HCT116 (cell line): ENCODE measurements around the gene ARID3A. TPM values are rescaled to one million over a fixed set of nuclear protein-coding genes. Genes with fewer than 3 reads are reported as not detected.

Source experiments
- ATAC-seq: fragments of 200-7000 bp; cut with Tn5 transposase; 2 replicates; pipeline ENCODE4 v1.9.1; 2020; ENCODE audit warnings: mild to moderate bottlenecking, moderate library complexity
- BruUV-seq: library from RNA; stranded (reverse); fragments of 400-500 nt; replicated peaks from 2 replicates; lab custom pipeline; 2021; lab: Mats Ljungman, UMichigan
- CTCF ChIA-PET: fragments of 300-600 bp; sonication (Branson Sonifier 250); formaldehyde crosslinking; loops from one replicate; lab custom pipeline; 2021; ENCODE audit warnings: antibody characterized with exemption; lab: Charles Lee
- POLR2A ChIA-PET: fragments of 300-600, 350-600 bp; sonication (Branson Sonifier 250); formaldehyde crosslinking; loops from one replicate; lab custom pipeline; 2021; ENCODE audit warnings: antibody characterized with exemption; lab: Charles Lee
- RAD21 ChIA-PET, 2 experiments: fragments of 300-600 bp; sonication (Branson Sonifier 250); formaldehyde crosslinking; loops; one replicate each; lab custom pipeline; 2023; ENCODE audit warnings: low total read pairs in 2 of 2; ENCODE audit not compliant: uncharacterized antibody in 2 of 2, unreplicated experiment in 2 of 2, low non-redundant PET in 1 of 2; lab: Charles Lee
- DNase-seq: peaks from one replicate; pipeline ENCODE4 v3.0.0-alpha.2; 2010; ENCODE audit warnings: low read depth, low spot score
- H2AFZ ChIP-seq: fragments of 200-600 bp; shearing (Covaris generic), sonication (generic); 2 replicates; pipeline ENCODE4 v1.6.1; 2017; ENCODE audit warnings: low read depth, mixed run types, mixed read lengths, antibody characterized with exemption, low read length; ENCODE audit not compliant: poor library complexity, severe bottlenecking
- H3K27ac ChIP-seq: 2 replicates; pipeline ENCODE4 v1.5.1; 2012; ENCODE audit warnings: low read depth, low read length
- H3K27me3 ChIP-seq: fragments of 200-600 bp; sonication (generic); 2 replicates; pipeline ENCODE4 v1.6.1; 2016; ENCODE audit warnings: mixed run types, low read length, mixed read lengths; ENCODE audit not compliant: insufficient read depth
- H3K36me3 ChIP-seq, 2 experiments: fragments of 200-500 bp in 1 of 2; fragments of 200-600 bp in 1 of 2; sonication (Bioruptor generic) in 1 of 2; sonication (generic) in 1 of 2; 2 replicates each; pipeline versions ENCODE4 v1.5.1 to v1.6.1; 2014 to 2016; ENCODE audit warnings: low read length in 2 of 2, inconsistent platforms in 1 of 2, mixed read lengths in 1 of 2, mixed run types in 1 of 2; ENCODE audit not compliant: insufficient read depth in 2 of 2, control insufficient read depth in 1 of 2
- H3K4me1 ChIP-seq, 2 experiments: fragments of 200-600 bp in 1 of 2; sonication (generic) in 1 of 2; 2 replicates each; pipeline versions ENCODE4 v1.5.1 to v1.6.1; 2012 to 2017; ENCODE audit warnings: low read length in 2 of 2, inconsistent platforms in 1 of 2, mild to moderate bottlenecking in 1 of 2, mixed read lengths in 1 of 2, mixed run types in 1 of 2, moderate library complexity in 1 of 2; ENCODE audit not compliant: insufficient read depth in 2 of 2, control insufficient read depth in 1 of 2
- H3K4me2 ChIP-seq: fragments of 200-600 bp; sonication (generic); 2 replicates; pipeline ENCODE4 v1.6.1; 2017; ENCODE audit warnings: mixed run types, low read length, mixed read lengths
- H3K4me3 ChIP-seq, 2 experiments: fragments of 200-600 bp in 1 of 2; sonication (generic) in 1 of 2; replicated peaks in 1 of 2; 2 replicates each; pipeline ENCODE4 v1.5.1; 2011 to 2016; ENCODE audit warnings: low read length in 2 of 2, control low read depth in 1 of 2, low read depth in 1 of 2, mild to moderate bottlenecking in 1 of 2, mixed read lengths in 1 of 2, mixed run types in 1 of 2
- H3K79me2 ChIP-seq: fragments of 200-600 bp; sonication (generic); 2 replicates; pipeline ENCODE4 v1.6.1; 2017; ENCODE audit warnings: mild to moderate bottlenecking, mixed run types, low read length, moderate library complexity, mixed read lengths; ENCODE audit not compliant: insufficient read depth
- H3K9ac ChIP-seq: fragments of 200-600 bp; sonication (generic); 2 replicates; pipeline ENCODE4 v1.6.1; 2016; ENCODE audit warnings: low read length, mixed read lengths
- H3K9me2 ChIP-seq: fragments of 200-600 bp; sonication (generic), shearing (Covaris generic); 2 replicates; pipeline ENCODE4 v1.6.1; 2017; ENCODE audit warnings: mixed run types, mild to moderate bottlenecking, moderate library complexity; ENCODE audit not compliant: insufficient read depth
- H3K9me3 ChIP-seq, 2 experiments: fragments of 200-500 bp in 1 of 2; fragments of 200-600 bp in 1 of 2; sonication (Bioruptor generic) in 1 of 2; sonication (generic) in 1 of 2; 2 replicates each; pipeline ENCODE4 v1.6.1; 2014 to 2017; ENCODE audit warnings: low read length in 2 of 2, mixed read lengths in 2 of 2, inconsistent platforms in 1 of 2, low read depth in 1 of 2, mild to moderate bottlenecking in 1 of 2, mixed run types in 1 of 2, moderate library complexity in 1 of 2; ENCODE audit not compliant: control insufficient read depth in 1 of 2, insufficient read depth in 1 of 2
- H4K20me1 ChIP-seq: fragments of 200-600 bp; sonication (generic), shearing (Covaris generic); 2 replicates; pipeline ENCODE4 v1.6.1; 2017; ENCODE audit warnings: mixed run types, mild to moderate bottlenecking, moderate library complexity; ENCODE audit not compliant: insufficient read depth
- CBX3 ChIP-seq: IDR thresholded peaks from 2 replicates; pipeline ENCODE4 v1.6.1; 2012; ENCODE audit warnings: low read depth
- ELF1 ChIP-seq: IDR thresholded peaks from 2 replicates; pipeline ENCODE4 v1.6.1; 2012; ENCODE audit warnings: low read depth, borderline replicate concordance
- EZH2 ChIP-seq: fragments of 200-600 bp; sonication (generic); IDR thresholded peaks from 2 replicates; pipeline ENCODE4 v1.6.1; 2017; ENCODE audit warnings: antibody characterized with exemption, mixed run types
- FOSL1 ChIP-seq: IDR thresholded peaks from 2 replicates; pipeline ENCODE4 v1.6.1; 2012; ENCODE audit warnings: low read depth
- POLR2A ChIP-seq: IDR thresholded peaks from 2 replicates; pipeline ENCODE4 v1.7.0; 2011; ENCODE audit warnings: borderline replicate concordance; ENCODE audit not compliant: insufficient read depth, insufficient read length; ENCODE audit errors: extremely low read depth
- SIN3A ChIP-seq: IDR thresholded peaks from 2 replicates; pipeline ENCODE4 v1.6.1; 2012; ENCODE audit warnings: low read depth
- SP1 ChIP-seq: IDR thresholded peaks from 2 replicates; pipeline ENCODE4 v1.6.1; 2012; ENCODE audit warnings: low read depth
- TCF7L2 ChIP-seq: IDR thresholded peaks from 2 replicates; pipeline ENCODE4 v1.7.0; 2011; ENCODE audit warnings: borderline replicate concordance, inconsistent platforms; ENCODE audit not compliant: insufficient read depth, insufficient read length; ENCODE audit errors: extremely low read depth
- ZFX ChIP-seq: fragments of 450-650 bp; IDR thresholded peaks from 2 replicates; pipeline ENCODE4 v1.6.1; 2017
- intact Hi-C: fragments of 100-400 bp; cut with micrococcal nuclease; formaldehyde crosslinking; loops from 2 replicates; pipeline ENCODE4 v1.10.0; 2022
- total RNA-seq: library from RNA; stranded (reverse); gene quantifications from one replicate; pipeline ENCODE4 v1.2.1, GENCODE V29; 2021; ENCODE audit not compliant: unreplicated experiment

ARID3A gene
- total RNA-seq, 1 experiment from 2014 or later = 21.8 TPM

- TF ChIP-seq POLR2A = no peak
- H3K4me2 ChIP-seq = no peak overlapping the region
- no peak overlapping the region for H3K27ac ChIP-seq
- peaks cover 20 to 23% of the 10 kb centered on the region in 2 experiments for H3K4me1 ChIP-seq
- CTCF ChIA-PET = no interaction called here
- no TSS peak for BruUV-seq
- 0 out of 4 replicates have a peak, but pooled peaks cover 0 to 4% of the 10 kb centered on the region in 2 experiments for H3K36me3 ChIP-seq
- no peaks in the 10 kb centered on the region for H3K27me3 ChIP-seq
- intact Hi-C loops = no loop called here
- no peak overlapping the region for H3K4me3 ChIP-seq
- H3K9me2 ChIP-seq = no peaks in the 10 kb centered on the region
- RAD21 ChIA-PET = no interaction called here
- DNase-seq (no peak), ATAC-seq (no peak)
- no peaks in the 10 kb centered on the region for H4K20me1 ChIP-seq
- no peak overlapping the region for H2AFZ ChIP-seq
- peaks cover 3% of the 10 kb centered on the region; the same call in 1 of the 2 replicates for H3K79me2 ChIP-seq
- no peaks in the 10 kb centered on the region for H3K9me3 ChIP-seq
- no peak overlapping the region for H3K9ac ChIP-seq
- POLR2A ChIA-PET = no interaction called here
These were observed 9.1 kb downstream of the ARID3A start for GRCh38 chr19:934865-935479.

GRCh38 chr19:936175-936546 lies 10.3 kb downstream of the ARID3A start:
- no peak overlapping the region for H2AFZ ChIP-seq
- intact Hi-C loops = no loop called here
- BruUV-seq = no TSS peak
- ATAC-seq (no peak), DNase-seq (no peak)
- H3K9me2 ChIP-seq = no peaks in the 10 kb centered on the region
- RAD21 ChIA-PET = no interaction called here
- no peak overlapping the region for H3K4me3 ChIP-seq
- CTCF ChIA-PET = no interaction called here
- H3K4me1 ChIP-seq = peaks cover 32 to 33% of the 10 kb centered on the region in 2 experiments
- H3K36me3 ChIP-seq = no peaks in the 10 kb centered on the region
- no peak overlapping the region for H3K4me2 ChIP-seq
- H4K20me1 ChIP-seq = no peaks in the 10 kb centered on the region
- no peaks in the 10 kb centered on the region for H3K27me3 ChIP-seq
- POLR2A ChIA-PET = no interaction called here
- no peak overlapping the region for H3K27ac ChIP-seq
- H3K9me3 ChIP-seq = no peaks in the 10 kb centered on the region
- peaks cover 3% of the 10 kb centered on the region; the same call in 1 of the 2 replicates for H3K79me2 ChIP-seq
- TF ChIP-seq TCF7L2 (no peak), SP1 (no peak), POLR2A (no peak), FOSL1 (no peak), SIN3A (no peak), CBX3 (no peak), ELF1 (no peak), ZFX (no peak), EZH2 (no peak)
- no peak overlapping the region for H3K9ac ChIP-seq
